ENCODE measurements around the gene DCC. TPM values are rescaled to one million over a fixed set of nuclear protein-coding genes. Genes with fewer than 3 reads are reported as not detected.

Gene DCC
- total RNA-seq, 1 experiment from 2014 or later = 0.72 TPM

DNA sequence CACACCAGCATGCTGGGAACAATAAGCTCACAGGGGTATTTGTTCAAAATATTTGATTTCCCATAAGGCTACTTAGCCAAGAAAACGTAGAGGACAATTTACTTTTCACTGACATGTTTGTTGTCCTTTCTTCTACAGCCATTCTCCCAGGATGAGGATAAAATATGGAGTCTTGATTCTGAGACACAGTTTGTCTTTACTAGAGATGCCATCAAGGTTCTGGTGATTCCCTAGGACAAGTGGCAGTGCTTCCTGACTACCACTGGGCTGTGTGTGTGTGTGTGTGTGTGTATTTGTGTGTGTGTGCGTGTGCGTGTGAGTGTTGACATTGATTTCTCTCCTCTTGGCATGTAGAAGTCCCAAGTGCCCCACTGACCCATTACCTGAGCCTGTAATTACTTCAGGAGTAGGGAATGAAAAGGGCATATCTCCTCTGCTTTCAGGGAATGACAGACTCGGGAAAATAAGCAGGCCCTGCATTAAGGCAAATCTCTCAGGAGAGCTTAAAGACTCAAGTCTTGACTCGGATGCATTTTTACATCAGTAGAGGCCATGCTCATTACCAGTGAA, 761.6 kb downstream of the DCC start:
- no peak for ATAC-seq
- Mint-ChIP-seq H3K36me3 (peaks cover 10% of the 10 kb centered on the region), H3K27ac (no peak overlapping the region), H3K9me3 (peaks cover 24% of the 10 kb centered on the region), H3K4me3 (no peak overlapping the region), H3K4me1 (no peaks in the 10 kb centered on the region), H3K27me3 (ENCODE audit: low read depth) (no peaks in the 10 kb centered on the region)
- POLR2A ChIA-PET = no interaction called here
- DNase-seq (ENCODE audit: low spot score) = no peak
- CTCF ChIA-PET = no interaction called here
- TF ChIP-seq CBFB (CRISPR knock-in tag; IDR thresholded peaks at IDR 0.05; ENCODE audit: low read depth) = no peak
- TF ChIP-seq MYBL2 (CRISPR knock-in tag; IDR thresholded peaks at IDR 0.05) = no peak
- TF ChIP-seq ZNF219 (CRISPR knock-in tag; IDR thresholded peaks at IDR 0.05; ENCODE audit: borderline replicate concordance) = no peak
- TF ChIP-seq, protein P1, sequence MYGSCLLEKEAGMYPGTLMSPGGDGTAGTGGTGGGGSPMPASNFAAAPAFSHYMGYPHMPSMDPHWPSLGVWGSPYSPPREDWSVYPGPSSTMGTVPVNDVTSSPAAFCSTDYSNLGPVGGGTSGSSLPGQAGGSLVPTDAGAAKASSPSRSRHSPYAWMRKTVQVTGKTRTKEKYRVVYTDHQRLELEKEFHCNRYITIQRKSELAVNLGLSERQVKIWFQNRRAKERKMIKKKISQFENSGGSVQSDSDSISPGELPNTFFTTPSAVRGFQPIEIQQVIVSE (CRISPR knock-in tag; IDR thresholded peaks at IDR 0.05; ENCODE audit: borderline replicate concordance) = no peak
- TF ChIP-seq NFE2L1 (CRISPR knock-in tag; IDR thresholded peaks at IDR 0.05) = no peak

DNA sequence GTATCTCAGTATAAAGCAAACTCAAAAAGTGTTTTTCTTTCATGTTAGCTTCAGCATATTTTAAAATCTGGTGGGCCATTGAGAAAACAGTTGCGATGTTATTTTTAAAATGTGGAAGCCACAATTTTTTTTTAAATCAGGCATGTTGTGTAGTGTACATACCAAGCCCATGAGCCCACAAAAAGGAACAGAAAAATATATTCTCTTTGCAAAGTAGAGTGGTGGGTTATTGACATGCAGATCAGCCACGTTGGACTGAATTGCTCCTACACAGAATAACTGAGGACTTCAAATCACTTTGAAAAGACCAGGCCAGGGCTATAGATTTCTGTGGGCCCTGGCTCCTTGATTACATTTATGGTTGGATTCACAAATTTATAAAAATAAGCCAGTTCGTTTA, 774.4 kb downstream of the DCC start:
- H3K27me3 Mint-ChIP-seq (ENCODE audit: low read depth) = no peaks in the 10 kb centered on the region
- CTCF ChIA-PET = no interaction called here
- POLR2A ChIA-PET = no interaction called here
- DNase-seq (ENCODE audit: low spot score) (no peak), ATAC-seq (no peak)
- H3K4me1 Mint-ChIP-seq = peaks cover 35% of the 10 kb centered on the region
- H3K36me3 Mint-ChIP-seq = peaks cover 11% of the 10 kb centered on the region
- H3K9me3 Mint-ChIP-seq = peaks cover 10% of the 10 kb centered on the region
- no peak overlapping the region for H3K27ac Mint-ChIP-seq
- H3K4me3 Mint-ChIP-seq = no peak overlapping the region
- TF ChIP-seq, protein P2, sequence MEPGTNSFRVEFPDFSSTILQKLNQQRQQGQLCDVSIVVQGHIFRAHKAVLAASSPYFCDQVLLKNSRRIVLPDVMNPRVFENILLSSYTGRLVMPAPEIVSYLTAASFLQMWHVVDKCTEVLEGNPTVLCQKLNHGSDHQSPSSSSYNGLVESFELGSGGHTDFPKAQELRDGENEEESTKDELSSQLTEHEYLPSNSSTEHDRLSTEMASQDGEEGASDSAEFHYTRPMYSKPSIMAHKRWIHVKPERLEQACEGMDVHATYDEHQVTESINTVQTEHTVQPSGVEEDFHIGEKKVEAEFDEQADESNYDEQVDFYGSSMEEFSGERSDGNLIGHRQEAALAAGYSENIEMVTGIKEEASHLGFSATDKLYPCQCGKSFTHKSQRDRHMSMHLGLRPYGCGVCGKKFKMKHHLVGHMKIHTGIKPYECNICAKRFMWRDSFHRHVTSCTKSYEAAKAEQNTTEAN (CRISPR knock-in tag; IDR thresholded peaks at IDR 0.05) = no peak
- TF ChIP-seq ZNF317 (CRISPR knock-in tag; IDR thresholded peaks at IDR 0.05; ENCODE audit: borderline replicate concordance, low read depth) (no peak), HMGA2 (CRISPR knock-in tag; IDR thresholded peaks at IDR 0.05) (no peak), ZBTB21 (CRISPR knock-in tag; IDR thresholded peaks at IDR 0.05; ENCODE audit: borderline replicate concordance) (no peak), NFE2L1 (CRISPR knock-in tag; IDR thresholded peaks at IDR 0.05) (no peak), FOXP1 (CRISPR knock-in tag; IDR thresholded peaks at IDR 0.05; ENCODE audit: borderline replicate concordance) (no peak)
- TF ChIP-seq, protein P3, sequence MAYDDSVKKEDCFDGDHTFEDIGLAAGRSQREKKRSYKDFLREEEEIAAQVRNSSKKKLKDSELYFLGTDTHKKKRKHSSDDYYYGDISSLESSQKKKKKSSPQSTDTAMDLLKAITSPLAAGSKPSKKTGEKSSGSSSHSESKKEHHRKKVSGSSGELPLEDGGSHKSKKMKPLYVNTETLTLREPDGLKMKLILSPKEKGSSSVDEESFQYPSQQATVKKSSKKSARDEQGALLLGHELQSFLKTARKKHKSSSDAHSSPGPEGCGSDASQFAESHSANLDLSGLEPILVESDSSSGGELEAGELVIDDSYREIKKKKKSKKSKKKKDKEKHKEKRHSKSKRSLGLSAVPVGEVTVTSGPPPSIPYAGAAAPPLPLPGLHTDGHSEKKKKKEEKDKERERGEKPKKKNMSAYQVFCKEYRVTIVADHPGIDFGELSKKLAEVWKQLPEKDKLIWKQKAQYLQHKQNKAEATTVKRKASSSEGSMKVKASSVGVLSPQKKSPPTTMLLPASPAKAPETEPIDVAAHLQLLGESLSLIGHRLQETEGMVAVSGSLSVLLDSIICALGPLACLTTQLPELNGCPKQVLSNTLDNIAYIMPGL (CRISPR knock-in tag; IDR thresholded peaks at IDR 0.05) = no peak
- TF ChIP-seq, protein P1 (CRISPR knock-in tag; IDR thresholded peaks at IDR 0.05; ENCODE audit: borderline replicate concordance) = no peak

DNA sequence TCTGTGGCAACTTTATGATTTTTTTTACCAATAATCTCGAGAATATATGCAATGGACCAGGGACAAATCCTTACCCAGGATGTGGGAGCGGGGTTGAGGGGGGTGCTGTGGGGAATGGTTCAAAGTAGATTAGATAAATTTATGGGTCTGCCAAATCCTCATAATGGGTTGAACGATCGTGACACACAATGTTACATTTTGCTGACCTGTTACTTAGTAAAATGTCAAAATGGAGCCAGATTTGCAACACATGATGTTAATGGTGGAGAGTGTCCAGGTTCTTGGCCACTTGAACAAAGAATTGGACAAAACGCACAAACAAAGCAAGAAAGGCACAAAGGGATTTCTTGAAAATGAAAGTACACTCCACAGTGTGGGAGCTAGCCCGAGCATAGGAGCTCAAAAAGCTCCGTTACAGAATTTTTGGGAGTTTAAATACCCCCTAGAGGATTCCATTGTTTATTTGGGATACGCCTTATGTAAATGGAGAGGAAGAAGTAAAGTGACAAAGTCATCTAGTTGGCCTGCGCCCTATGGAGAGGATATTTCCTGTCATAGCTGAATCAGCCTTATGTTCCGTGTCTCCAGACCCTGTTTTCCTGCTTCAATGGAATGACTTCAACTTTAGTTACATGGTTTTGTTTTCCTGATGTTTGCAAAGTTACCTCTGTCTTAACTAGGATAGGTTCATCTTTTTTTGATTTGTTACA, 776.0 kb downstream of the DCC start:
- Mint-ChIP-seq H3K9me3 (peaks cover 5% of the 10 kb centered on the region), H3K4me1 (peaks cover 35% of the 10 kb centered on the region), H3K36me3 (0 out of 2 replicates have a peak, but pooled peaks cover 5% of the 10 kb centered on the region), H3K27ac (no peak overlapping the region), H3K4me3 (no peak overlapping the region), H3K27me3 (ENCODE audit: low read depth) (no peaks in the 10 kb centered on the region)
- no peak for DNase-seq (ENCODE audit: low spot score)
- ATAC-seq = peak; percentile 30; the same call in 1 of the 2 replicates
- POLR2A ChIA-PET = no interaction called here
- CTCF ChIA-PET = no interaction called here
- TF ChIP-seq, protein P4, sequence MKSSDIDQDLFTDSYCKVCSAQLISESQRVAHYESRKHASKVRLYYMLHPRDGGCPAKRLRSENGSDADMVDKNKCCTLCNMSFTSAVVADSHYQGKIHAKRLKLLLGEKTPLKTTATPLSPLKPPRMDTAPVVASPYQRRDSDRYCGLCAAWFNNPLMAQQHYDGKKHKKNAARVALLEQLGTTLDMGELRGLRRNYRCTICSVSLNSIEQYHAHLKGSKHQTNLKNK (CRISPR knock-in tag; IDR thresholded peaks at IDR 0.05) = no peak
- TF ChIP-seq RELA (CRISPR knock-in tag; IDR thresholded peaks at IDR 0.05; ENCODE audit: borderline replicate concordance) = no peak
- TF ChIP-seq, protein P5, sequence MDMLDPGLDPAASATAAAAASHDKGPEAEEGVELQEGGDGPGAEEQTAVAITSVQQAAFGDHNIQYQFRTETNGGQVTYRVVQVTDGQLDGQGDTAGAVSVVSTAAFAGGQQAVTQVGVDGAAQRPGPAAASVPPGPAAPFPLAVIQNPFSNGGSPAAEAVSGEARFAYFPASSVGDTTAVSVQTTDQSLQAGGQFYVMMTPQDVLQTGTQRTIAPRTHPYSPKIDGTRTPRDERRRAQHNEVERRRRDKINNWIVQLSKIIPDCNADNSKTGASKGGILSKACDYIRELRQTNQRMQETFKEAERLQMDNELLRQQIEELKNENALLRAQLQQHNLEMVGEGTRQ (CRISPR knock-in tag; IDR thresholded peaks at IDR 0.05) = no peak
- TF ChIP-seq, protein P6, sequence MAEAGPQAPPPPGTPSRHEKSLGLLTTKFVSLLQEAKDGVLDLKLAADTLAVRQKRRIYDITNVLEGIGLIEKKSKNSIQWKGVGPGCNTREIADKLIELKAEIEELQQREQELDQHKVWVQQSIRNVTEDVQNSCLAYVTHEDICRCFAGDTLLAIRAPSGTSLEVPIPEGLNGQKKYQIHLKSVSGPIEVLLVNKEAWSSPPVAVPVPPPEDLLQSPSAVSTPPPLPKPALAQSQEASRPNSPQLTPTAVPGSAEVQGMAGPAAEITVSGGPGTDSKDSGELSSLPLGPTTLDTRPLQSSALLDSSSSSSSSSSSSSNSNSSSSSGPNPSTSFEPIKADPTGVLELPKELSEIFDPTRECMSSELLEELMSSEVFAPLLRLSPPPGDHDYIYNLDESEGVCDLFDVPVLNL (CRISPR knock-in tag; IDR thresholded peaks at IDR 0.05; ENCODE audit: borderline replicate concordance, low read depth) = no peak
- TF ChIP-seq SP1 (CRISPR knock-in tag; conservative IDR thresholded peaks at IDR 0.05) = no peak
- TF ChIP-seq, protein P7, sequence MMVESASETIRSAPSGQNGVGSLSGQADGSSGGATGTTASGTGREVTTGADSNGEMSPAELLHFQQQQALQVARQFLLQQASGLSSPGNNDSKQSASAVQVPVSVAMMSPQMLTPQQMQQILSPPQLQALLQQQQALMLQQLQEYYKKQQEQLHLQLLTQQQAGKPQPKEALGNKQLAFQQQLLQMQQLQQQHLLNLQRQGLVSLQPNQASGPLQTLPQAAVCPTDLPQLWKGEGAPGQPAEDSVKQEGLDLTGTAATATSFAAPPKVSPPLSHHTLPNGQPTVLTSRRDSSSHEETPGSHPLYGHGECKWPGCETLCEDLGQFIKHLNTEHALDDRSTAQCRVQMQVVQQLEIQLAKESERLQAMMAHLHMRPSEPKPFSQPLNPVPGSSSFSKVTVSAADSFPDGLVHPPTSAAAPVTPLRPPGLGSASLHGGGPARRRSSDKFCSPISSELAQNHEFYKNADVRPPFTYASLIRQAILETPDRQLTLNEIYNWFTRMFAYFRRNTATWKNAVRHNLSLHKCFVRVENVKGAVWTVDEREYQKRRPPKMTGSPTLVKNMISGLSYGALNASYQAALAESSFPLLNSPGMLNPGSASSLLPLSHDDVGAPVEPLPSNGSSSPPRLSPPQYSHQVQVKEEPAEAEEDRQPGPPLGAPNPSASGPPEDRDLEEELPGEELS (CRISPR knock-in tag; IDR thresholded peaks at IDR 0.05) = no peak
- no peak for TF ChIP-seq FOXJ3 (CRISPR knock-in tag; IDR thresholded peaks at IDR 0.05; ENCODE audit: borderline replicate concordance)
- TF ChIP-seq, protein P8, sequence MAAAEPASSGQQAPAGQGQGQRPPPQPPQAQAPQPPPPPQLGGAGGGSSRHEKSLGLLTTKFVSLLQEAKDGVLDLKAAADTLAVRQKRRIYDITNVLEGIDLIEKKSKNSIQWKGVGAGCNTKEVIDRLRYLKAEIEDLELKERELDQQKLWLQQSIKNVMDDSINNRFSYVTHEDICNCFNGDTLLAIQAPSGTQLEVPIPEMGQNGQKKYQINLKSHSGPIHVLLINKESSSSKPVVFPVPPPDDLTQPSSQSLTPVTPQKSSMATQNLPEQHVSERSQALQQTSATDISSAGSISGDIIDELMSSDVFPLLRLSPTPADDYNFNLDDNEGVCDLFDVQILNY (CRISPR knock-in tag; IDR thresholded peaks at IDR 0.05) = no peak
- no peak for TF ChIP-seq PRRX2 (CRISPR knock-in tag; IDR thresholded peaks at IDR 0.05)
